KOPT-K1 (cell line): ENCODE data around the gene E2F2.

Experiments
- H3K27ac ChIP-seq: fragments of 200-600 bp; sonication (generic); 2 replicates; pipeline ENCODE4 v1.5.1; 2016; ENCODE audit warnings: antibody characterized with exemption, mild to moderate bottlenecking, low read depth, low read length; ENCODE audit not compliant: poor library complexity, severe bottlenecking
- H3K36me3 ChIP-seq: fragments of 200-600 bp; sonication (generic); 2 replicates; pipeline ENCODE4 v1.5.1; 2017; ENCODE audit warnings: antibody characterized with exemption, mild to moderate bottlenecking, low read length, moderate library complexity; ENCODE audit not compliant: insufficient read depth
- H3K9me3 ChIP-seq: fragments of 200-600 bp; sonication (generic); 2 replicates; pipeline ENCODE4 v1.5.1; 2017; ENCODE audit warnings: antibody characterized with exemption, low read length, mild to moderate bottlenecking; ENCODE audit not compliant: insufficient read depth, poor library complexity, severe bottlenecking

Gene E2F2

GRCh38 chr1:23530747-23531561 is at the start of gene E2F2:
Gene E2F2 (minus strand): TSS chr1:23531233. CDS start chr1:23530793, 440 bp downstream.
- Histone ChIP-seq H3K9me3 (no peaks in the 10 kb centered on the region), H3K36me3 (peaks cover 21% of the 10 kb centered on the region), H3K27ac (peak within 1 kb of the TSS; percentile 99)

GRCh38 chr1:23578997-23579363 is 47.9 kb upstream of the E2F2 start:
- no peak overlapping the region for H3K27ac ChIP-seq
- no peaks in the 10 kb centered on the region for H3K36me3 ChIP-seq
- no peaks in the 10 kb centered on the region for H3K9me3 ChIP-seq

GRCh38 chr1:23578311-23578996 is 47.4 kb upstream of the E2F2 start:
- Histone ChIP-seq H3K9me3 (no peaks in the 10 kb centered on the region), H3K27ac (no peak overlapping the region), H3K36me3 (no peaks in the 10 kb centered on the region)

- Histone ChIP-seq H3K36me3 (no peaks in the 10 kb centered on the region), H3K27ac (no peak overlapping the region)
These were observed 46.3 kb upstream of the E2F2 start for GRCh38 chr1:23577056-23578004.

GRCh38 chr1:23576338-23577055 is 45.5 kb upstream of the E2F2 start:
- Histone ChIP-seq H3K27ac (no peak overlapping the region), H3K36me3 (no peaks in the 10 kb centered on the region), H3K9me3 (no peaks in the 10 kb centered on the region)

More at GRCh38 chr1:23577056-23578004, 46.3 kb upstream of the E2F2 start:
- H3K9me3 ChIP-seq: no peaks in the 10 kb centered on the region

GRCh38 chr1:23575226-23575810 is 44.3 kb upstream of the E2F2 start:
- H3K9me3 ChIP-seq: no peaks in the 10 kb centered on the region
- H3K36me3 ChIP-seq: no peaks in the 10 kb centered on the region
- H3K27ac ChIP-seq: no peak overlapping the region

- H3K36me3 ChIP-seq: no peaks in the 10 kb centered on the region
- H3K27ac ChIP-seq: no peak overlapping the region
- H3K9me3 ChIP-seq: no peaks in the 10 kb centered on the region
These were observed 43.3 kb upstream of the E2F2 start for GRCh38 chr1:23574265-23574754.

GRCh38 chr1:23573574-23574182 is 42.6 kb upstream of the E2F2 start:
- Histone ChIP-seq H3K9me3 (no peaks in the 10 kb centered on the region), H3K27ac (no peak overlapping the region), H3K36me3 (no peaks in the 10 kb centered on the region)

GRCh38 chr1:23571465-23571864 is 40.4 kb upstream of the E2F2 start:
- no peaks in the 10 kb centered on the region for H3K9me3 ChIP-seq
- H3K36me3 ChIP-seq: no peaks in the 10 kb centered on the region
- no peak overlapping the region for H3K27ac ChIP-seq

GRCh38 chr1:23570001-23570691 is 39.1 kb upstream of the E2F2 start:
- Histone ChIP-seq H3K36me3 (no peaks in the 10 kb centered on the region), H3K9me3 (no peaks in the 10 kb centered on the region), H3K27ac (no peak overlapping the region)

GRCh38 chr1:23568608-23569383 is 37.8 kb upstream of the E2F2 start:
- Histone ChIP-seq H3K36me3 (no peaks in the 10 kb centered on the region), H3K27ac (no peak overlapping the region), H3K9me3 (no peaks in the 10 kb centered on the region)

GRCh38 chr1:23567996-23568607 is 37.1 kb upstream of the E2F2 start:
- H3K9me3 ChIP-seq: no peaks in the 10 kb centered on the region
- no peaks in the 10 kb centered on the region for H3K36me3 ChIP-seq
- no peak overlapping the region for H3K27ac ChIP-seq
